Neural cell (in vitro differentiated cells): ENCODE measurements around the gene MAT1A.

Source experiments
- POLR2AphosphoS5 ChIP-seq: IDR thresholded peaks from 2 replicates; pipeline ENCODE4 v1.6.1; 2012
- TF ChIP-seq, protein P1 (sequence below): fragments of 450-650 bp; IDR thresholded peaks from 2 replicates; pipeline ENCODE4 v1.5.1; 2014; ENCODE audit warnings: antibody characterized with exemption, mild to moderate bottlenecking, moderate library complexity; ENCODE audit not compliant: poor library complexity, severe bottlenecking

DNA sequence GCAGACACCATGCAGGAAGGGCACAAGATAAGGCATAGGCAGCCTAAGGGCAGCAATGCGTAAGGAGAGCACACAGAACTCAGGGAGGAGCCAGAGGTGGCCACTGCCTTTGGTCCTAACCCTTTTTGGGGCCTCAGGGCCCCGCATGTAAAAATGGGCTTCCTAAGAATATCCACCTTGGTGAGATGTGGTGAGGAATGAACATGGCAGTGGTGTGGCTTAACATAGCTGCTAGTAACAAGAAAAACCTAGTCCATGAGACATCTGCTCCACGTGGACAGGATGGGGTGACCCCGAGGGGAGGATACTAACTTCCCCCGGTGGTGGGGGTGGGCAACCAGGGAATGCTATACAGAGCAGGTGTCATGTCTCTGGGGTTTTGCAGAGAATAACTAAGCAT lies 18.0 kb downstream of the MAT1A start:
- TF ChIP-seq, protein P1, sequence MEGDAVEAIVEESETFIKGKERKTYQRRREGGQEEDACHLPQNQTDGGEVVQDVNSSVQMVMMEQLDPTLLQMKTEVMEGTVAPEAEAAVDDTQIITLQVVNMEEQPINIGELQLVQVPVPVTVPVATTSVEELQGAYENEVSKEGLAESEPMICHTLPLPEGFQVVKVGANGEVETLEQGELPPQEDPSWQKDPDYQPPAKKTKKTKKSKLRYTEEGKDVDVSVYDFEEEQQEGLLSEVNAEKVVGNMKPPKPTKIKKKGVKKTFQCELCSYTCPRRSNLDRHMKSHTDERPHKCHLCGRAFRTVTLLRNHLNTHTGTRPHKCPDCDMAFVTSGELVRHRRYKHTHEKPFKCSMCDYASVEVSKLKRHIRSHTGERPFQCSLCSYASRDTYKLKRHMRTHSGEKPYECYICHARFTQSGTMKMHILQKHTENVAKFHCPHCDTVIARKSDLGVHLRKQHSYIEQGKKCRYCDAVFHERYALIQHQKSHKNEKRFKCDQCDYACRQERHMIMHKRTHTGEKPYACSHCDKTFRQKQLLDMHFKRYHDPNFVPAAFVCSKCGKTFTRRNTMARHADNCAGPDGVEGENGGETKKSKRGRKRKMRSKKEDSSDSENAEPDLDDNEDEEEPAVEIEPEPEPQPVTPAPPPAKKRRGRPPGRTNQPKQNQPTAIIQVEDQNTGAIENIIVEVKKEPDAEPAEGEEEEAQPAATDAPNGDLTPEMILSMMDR = no peak
- no peak for TF ChIP-seq POLR2AphosphoS5
